Activated naive CD8-positive, alpha-beta T cell treated with anti-CD3 and anti-CD28 coated beads, Interleukin-2, amount 10 ng/mL, durations not matched to agents 7 days and 5 days (primary cell): ENCODE measurements around the gene AIFM3. TPM values are rescaled to one million over a fixed set of nuclear protein-coding genes. Genes with fewer than 3 reads are reported as not detected.

Experiments
- ATAC-seq: fragments of 150-1000 bp; cut with Tn5 transposase; one replicate; pipeline ENCODE4 v1.10.0; 2021; ENCODE audit warnings: low read depth, moderate library complexity
- POLR2A ChIA-PET: fragments of 350-600 bp; sonication (Branson Sonifier 250); formaldehyde crosslinking; loops from one replicate; lab custom pipeline; 2021; ENCODE audit warnings: antibody characterized with exemption; lab: Charles Lee
- DNase-seq: peaks from one replicate; pipeline ENCODE4 v3.0.0; 2021
- H3K27ac Mint-ChIP-seq: one replicate; pipeline ENCODE4 v1.8.0; 2022; ENCODE audit warnings: mild to moderate bottlenecking, mixed read lengths
- H3K27me3 Mint-ChIP-seq: one replicate; pipeline ENCODE4 v1.8.0; 2022; ENCODE audit warnings: mild to moderate bottlenecking, moderate library complexity, mixed read lengths
- H3K36me3 Mint-ChIP-seq: one replicate; pipeline ENCODE4 v1.8.0; 2021; ENCODE audit warnings: mild to moderate bottlenecking, mixed read lengths
- H3K4me1 Mint-ChIP-seq: one replicate; pipeline ENCODE4 v1.8.0; 2021; ENCODE audit warnings: mixed read lengths
- H3K4me3 Mint-ChIP-seq: one replicate; pipeline ENCODE4 v1.8.0; 2022; ENCODE audit warnings: mild to moderate bottlenecking, moderate library complexity, mixed read lengths
- H3K9me3 Mint-ChIP-seq: one replicate; pipeline ENCODE4 v1.8.0; 2021; ENCODE audit warnings: mixed read lengths
- total RNA-seq, 2 experiments: library from RNA; stranded (reverse); gene quantifications; one replicate each; pipeline ENCODE4 v1.2.3, GENCODE V29; 2021

AIFM3 gene
- total RNA-seq, 2 experiments from 2014 or later = 0.37 to 0.94 TPM

- H3K4me3 Mint-ChIP-seq = peak overlapping the region; percentile 66
Observed at GRCh38 chr22:20956258-20957101, 10.6 kb upstream of the AIFM3 start.

GRCh38 chr22:20957102-20957682 lies 9.9 kb upstream of the AIFM3 start:
- POLR2A ChIA-PET = interaction anchor here (0.5 to 2.0 kb wide), 2 partner anchors 25 to 49 kb away, joined by 4 to 6 read pairs; partner anchors contain the start of gene LZTR1
- DNase-seq = peak; percentile 44
- peaks cover 3% of the 10 kb centered on the region for H3K36me3 Mint-ChIP-seq
- H3K27me3 Mint-ChIP-seq = peaks cover 11% of the 10 kb centered on the region
- no peaks in the 10 kb centered on the region for H3K9me3 Mint-ChIP-seq
- H3K4me1 Mint-ChIP-seq = peaks cover 8% of the 10 kb centered on the region
- peak overlapping the region; percentile 76 for H3K4me3 Mint-ChIP-seq
- peak; percentile 43 for ATAC-seq
- H3K27ac Mint-ChIP-seq = no peak overlapping the region

More at GRCh38 chr22:20956258-20957101, 10.6 kb upstream of the AIFM3 start:
- H3K9me3 Mint-ChIP-seq = no peaks in the 10 kb centered on the region
- DNase-seq = no peak
- H3K4me1 Mint-ChIP-seq = peaks cover 5% of the 10 kb centered on the region
- POLR2A ChIA-PET = interaction anchor here (0.5 to 2.0 kb wide), 3 partner anchors 25 to 146 kb away, joined by 4 to 6 read pairs (median 5); partner anchors contain the start of gene LZTR1
- peaks cover 11% of the 10 kb centered on the region for H3K27me3 Mint-ChIP-seq
- peaks cover 3% of the 10 kb centered on the region for H3K36me3 Mint-ChIP-seq
- no peak for ATAC-seq
- H3K27ac Mint-ChIP-seq = no peak overlapping the region

GRCh38 chr22:20957683-20958431 lies 9.2 kb upstream of the AIFM3 start:
- POLR2A ChIA-PET = interaction anchor here (1.1 to 2.0 kb wide), 2 partner anchors 24 to 98 kb away, joined by 3 to 6 read pairs; partner anchors contain the start of gene LZTR1
- peak overlapping the region; percentile 76 for H3K4me3 Mint-ChIP-seq
- H3K9me3 Mint-ChIP-seq = no peaks in the 10 kb centered on the region
- H3K27me3 Mint-ChIP-seq = peaks cover 11% of the 10 kb centered on the region
- H3K36me3 Mint-ChIP-seq = no peaks in the 10 kb centered on the region
- H3K27ac Mint-ChIP-seq = no peak overlapping the region
- DNase-seq (peak; percentile 40), ATAC-seq (peak; percentile 39)
- H3K4me1 Mint-ChIP-seq = peaks cover 8% of the 10 kb centered on the region

DNA sequence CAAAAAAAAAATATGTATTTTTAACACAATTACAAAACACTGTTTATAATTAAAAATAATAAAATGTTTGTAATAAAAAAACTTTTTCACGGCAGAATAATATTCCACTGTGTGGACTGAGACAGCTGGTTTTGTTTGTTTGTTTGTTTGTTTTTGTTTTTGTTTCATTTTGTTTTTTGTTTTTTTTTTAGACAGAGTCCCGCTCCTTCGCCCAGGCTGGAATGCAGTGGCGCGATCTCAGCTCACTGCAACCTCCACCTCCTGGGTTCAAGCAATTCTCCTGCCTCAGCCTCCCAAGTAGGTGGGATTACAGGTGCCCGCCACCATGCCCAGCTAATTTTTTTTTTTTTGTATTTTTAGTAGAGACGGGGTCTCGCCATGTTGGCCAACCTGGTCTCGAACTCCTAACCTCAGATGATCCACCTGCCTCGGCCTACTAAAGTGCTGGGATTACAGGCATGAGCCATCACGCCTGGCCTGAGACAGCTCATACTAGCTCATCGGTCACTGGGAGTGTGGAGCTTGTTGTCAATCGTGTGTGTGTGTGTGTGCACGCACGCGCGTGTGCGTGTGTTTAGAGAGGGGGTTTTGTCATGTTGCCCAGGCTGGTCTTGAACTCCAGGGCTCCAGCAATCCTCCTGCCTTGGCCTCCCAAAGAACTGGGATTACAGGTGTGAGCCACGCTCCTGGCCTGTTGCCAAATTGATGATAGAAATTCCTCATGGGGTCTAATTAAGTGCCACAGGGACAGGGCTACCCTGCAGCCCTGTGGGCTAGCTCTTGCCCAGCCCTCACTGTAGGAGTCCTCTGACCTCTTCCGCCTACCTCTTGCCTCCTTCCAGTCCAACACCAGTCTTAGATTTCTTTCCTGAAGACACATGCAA lies 7.2 kb upstream of the AIFM3 start:
- Mint-ChIP-seq H3K27ac (no peak overlapping the region), H3K27me3 (peaks cover 23% of the 10 kb centered on the region), H3K4me3 (no peak overlapping the region), H3K9me3 (no peaks in the 10 kb centered on the region), H3K4me1 (peaks cover 16% of the 10 kb centered on the region), H3K36me3 (no peaks in the 10 kb centered on the region)
- POLR2A ChIA-PET = interaction anchor here (1.0 kb wide), 1 partner anchor 9 kb away, joined by 3 read pairs; no protein-coding TSS in a partner anchor
- ATAC-seq (no peak), DNase-seq (no peak)

GRCh38 chr22:20960609-20961008 lies 6.4 kb upstream of the AIFM3 start:
- peaks cover 16% of the 10 kb centered on the region for H3K4me1 Mint-ChIP-seq
- H3K36me3 Mint-ChIP-seq = no peaks in the 10 kb centered on the region
- DNase-seq (no peak), ATAC-seq (no peak)
- H3K4me3 Mint-ChIP-seq = no peak overlapping the region
- no peaks in the 10 kb centered on the region for H3K9me3 Mint-ChIP-seq
- POLR2A ChIA-PET = interaction anchor here (1.0 kb wide), 1 partner anchor 10 kb away, joined by 3 read pairs; no protein-coding TSS in a partner anchor
- peaks cover 23% of the 10 kb centered on the region for H3K27me3 Mint-ChIP-seq
- no peak overlapping the region for H3K27ac Mint-ChIP-seq

- H3K36me3 Mint-ChIP-seq = no peaks in the 10 kb centered on the region
- ATAC-seq (no peak), DNase-seq (no peak)
- peaks cover 23% of the 10 kb centered on the region for H3K27me3 Mint-ChIP-seq
- H3K9me3 Mint-ChIP-seq = no peaks in the 10 kb centered on the region
- H3K4me1 Mint-ChIP-seq = peaks cover 20% of the 10 kb centered on the region
- no peak overlapping the region for H3K27ac Mint-ChIP-seq
- POLR2A ChIA-PET = no interaction called here
- H3K4me3 Mint-ChIP-seq = no peak overlapping the region
Observed at GRCh38 chr22:20962491-20962945, 4.5 kb upstream of the AIFM3 start.

DNA sequence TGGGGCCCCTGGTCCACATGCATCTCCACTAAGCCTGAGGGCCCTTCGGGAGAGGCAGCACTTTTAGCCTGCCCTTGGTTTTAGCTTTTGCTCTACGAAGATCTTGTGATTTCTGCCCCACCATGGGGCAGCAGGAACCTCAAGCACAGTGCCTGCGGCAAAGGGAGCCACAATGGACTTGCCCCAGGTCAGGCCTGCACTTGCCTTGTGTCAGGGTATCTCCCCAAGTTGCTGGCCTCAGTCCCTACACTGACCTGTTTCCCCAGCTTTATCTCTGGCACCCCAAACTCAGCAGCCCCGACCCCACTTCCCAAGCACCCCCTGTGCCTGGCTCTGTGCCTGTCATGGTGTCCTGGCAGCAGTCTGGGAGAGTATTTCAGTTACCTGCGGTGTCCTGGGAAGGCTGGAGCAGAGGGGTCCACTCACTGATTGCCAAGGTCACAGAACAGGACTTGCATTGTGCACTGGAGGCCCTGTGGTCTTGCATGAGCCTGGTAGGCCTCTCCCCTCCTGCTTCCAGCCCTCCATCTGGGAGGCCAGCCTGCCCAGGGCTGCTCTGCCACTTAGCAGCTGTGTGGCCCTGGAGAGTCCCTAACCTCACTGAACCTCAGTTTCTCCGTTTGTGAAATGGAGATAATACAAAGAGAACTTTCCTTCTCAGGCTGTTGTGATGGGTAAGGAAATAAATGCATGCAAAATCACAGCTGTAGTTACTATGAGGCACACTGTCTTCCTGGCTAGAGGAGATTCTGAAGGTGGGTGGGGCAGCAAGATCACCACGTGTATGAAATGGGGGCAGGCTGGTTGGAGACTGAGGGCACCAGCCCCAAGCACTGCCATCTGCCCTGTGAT lies 3.6 kb upstream of the AIFM3 start:
- Mint-ChIP-seq H3K4me3 (peak overlapping the region; percentile 28), H3K36me3 (no peaks in the 10 kb centered on the region), H3K27ac (no peak overlapping the region), H3K4me1 (peaks cover 15% of the 10 kb centered on the region), H3K9me3 (no peaks in the 10 kb centered on the region), H3K27me3 (peaks cover 15% of the 10 kb centered on the region)
- POLR2A ChIA-PET = no interaction called here
- ATAC-seq (no peak), DNase-seq (no peak)

- no peak for ATAC-seq
- H3K4me3 Mint-ChIP-seq = peak overlapping the region; percentile 72
- DNase-seq = no peak
- POLR2A ChIA-PET = no interaction called here
- H3K4me1 Mint-ChIP-seq = peaks cover 15% of the 10 kb centered on the region
- H3K27me3 Mint-ChIP-seq = peaks cover 12% of the 10 kb centered on the region
- H3K27ac Mint-ChIP-seq = no peak overlapping the region
- no peaks in the 10 kb centered on the region for H3K9me3 Mint-ChIP-seq
- no peaks in the 10 kb centered on the region for H3K36me3 Mint-ChIP-seq
Observed at GRCh38 chr22:20964090-20964798, 2.8 kb upstream of the AIFM3 start.

DNA sequence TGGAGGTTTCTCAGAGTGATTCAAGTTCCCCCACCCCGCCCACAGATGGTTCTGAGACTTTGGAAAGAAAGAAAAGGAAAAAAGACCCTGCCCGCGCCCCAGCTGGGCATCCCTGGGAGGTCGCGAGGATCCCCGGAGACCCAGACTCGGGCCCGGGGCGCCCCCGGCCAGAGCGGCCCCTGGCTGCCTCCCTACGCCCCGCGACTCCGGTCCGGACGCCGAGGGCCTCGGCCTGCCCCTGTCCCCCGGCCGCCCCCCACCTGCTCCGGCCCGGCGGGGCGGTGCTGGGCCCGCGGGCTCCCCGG lies 2.3 kb upstream of the AIFM3 start:
- no peak for DNase-seq
- Mint-ChIP-seq H3K27me3 (peaks cover 12% of the 10 kb centered on the region), H3K36me3 (no peaks in the 10 kb centered on the region), H3K4me3 (peak overlapping the region; percentile 72), H3K9me3 (no peaks in the 10 kb centered on the region), H3K27ac (no peak overlapping the region), H3K4me1 (peaks cover 15% of the 10 kb centered on the region)
- peak; percentile 12 for ATAC-seq
- POLR2A ChIA-PET = interaction anchor here (0.7 kb wide), 1 partner anchor 35 kb away, joined by 4 read pairs; no protein-coding TSS in a partner anchor

GRCh38 chr22:20965104-20965887 lies 1.8 kb upstream of the AIFM3 start:
- Mint-ChIP-seq H3K27me3 (peaks cover 12% of the 10 kb centered on the region), H3K4me1 (peaks cover 15% of the 10 kb centered on the region), H3K9me3 (no peaks in the 10 kb centered on the region), H3K27ac (no peak overlapping the region), H3K36me3 (no peaks in the 10 kb centered on the region), H3K4me3 (peak overlapping the region; percentile 50)
- peak; percentile 43 for DNase-seq
- POLR2A ChIA-PET = interaction anchor here (0.7 kb wide), 1 partner anchor 34 kb away, joined by 4 read pairs; no protein-coding TSS in a partner anchor
- ATAC-seq = peak; percentile 15
